GM12873 (cell line): ENCODE measurements around the gene UST.

Experiments used
- CTCF ChIP-seq: IDR thresholded peaks from 2 replicates; pipeline ENCODE4 v1.5.1; 2012; ENCODE audit warnings: low read depth, mild to moderate bottlenecking, moderate library complexity, low read length, control low read depth; ENCODE audit not compliant: insufficient read depth; ENCODE audit errors: missing control alignments

The UST gene

GRCh38 chr6:149094156-149094555 is 347.3 kb downstream of the UST start:
- no peak for TF ChIP-seq CTCF

GRCh38 chr6:149094934-149095351 is 348.1 kb downstream of the UST start:
- TF ChIP-seq CTCF: no peak

- no peak for TF ChIP-seq CTCF
These were observed 349.0 kb downstream of the UST start for GRCh38 chr6:149095842-149096241.

- TF ChIP-seq CTCF: no peak
These were observed 351.0 kb downstream of the UST start for GRCh38 chr6:149097794-149098193.

- no peak for TF ChIP-seq CTCF
These were observed 352.0 kb downstream of the UST start for GRCh38 chr6:149098700-149099276.

GRCh38 chr6:149102324-149102723 is 355.5 kb downstream of the UST start:
- no peak for TF ChIP-seq CTCF

- no peak for TF ChIP-seq CTCF
These were observed 360.7 kb downstream of the UST start for GRCh38 chr6:149107520-149107919.
